Measurements from ENCODE around the gene HIGD1C. TPM values are rescaled to one million over a fixed set of nuclear protein-coding genes. Genes with fewer than 3 reads are reported as not detected.

HIGD1C gene
- total RNA-seq, 1 experiment from 2014 or later: not detected

GRCh38 chr12:50955697-50956096 lies 3.4 kb downstream of the HIGD1C start:
- Histone ChIP-seq H3K9me2 (ENCODE audit: insufficient read depth) (no peaks in the 10 kb centered on the region), H3K27me3 (ENCODE audit: insufficient read depth, low read depth) (no peaks in the 10 kb centered on the region), H3K79me2 (ENCODE audit: low read depth) (no peaks in the 10 kb centered on the region), H3K9me3 (ENCODE audit: insufficient read depth, low read depth) (no peaks in the 10 kb centered on the region), H2AFZ (no peak overlapping the region), H3K27ac (no peak overlapping the region), H3K4me1 (replicated peaks; ENCODE audit: insufficient read depth) (no peaks in the 10 kb centered on the region), H3K36me3 (ENCODE audit: low read depth) (no peaks in the 10 kb centered on the region), H3F3A (ENCODE audit: insufficient read depth, low read depth) (peaks cover 8% of the 10 kb centered on the region; the same call in 1 of the 2 replicates), H3K4me3 (no peak overlapping the region), H3K4me2 (no peak overlapping the region), H4K20me1 (ENCODE audit: insufficient read depth) (no peaks in the 10 kb centered on the region)
- intact Hi-C loops (cut with micrococcal nuclease; ENCODE audit: unreplicated experiment): no loop called here
- CTCF ChIA-PET: no interaction called here
- POLR2A ChIA-PET (ENCODE audit: unreplicated experiment): no interaction called here
- no peak for DNase-seq
- BruUV-seq (replicated peaks): no TSS peak
- TF ChIP-seq, protein P1, sequence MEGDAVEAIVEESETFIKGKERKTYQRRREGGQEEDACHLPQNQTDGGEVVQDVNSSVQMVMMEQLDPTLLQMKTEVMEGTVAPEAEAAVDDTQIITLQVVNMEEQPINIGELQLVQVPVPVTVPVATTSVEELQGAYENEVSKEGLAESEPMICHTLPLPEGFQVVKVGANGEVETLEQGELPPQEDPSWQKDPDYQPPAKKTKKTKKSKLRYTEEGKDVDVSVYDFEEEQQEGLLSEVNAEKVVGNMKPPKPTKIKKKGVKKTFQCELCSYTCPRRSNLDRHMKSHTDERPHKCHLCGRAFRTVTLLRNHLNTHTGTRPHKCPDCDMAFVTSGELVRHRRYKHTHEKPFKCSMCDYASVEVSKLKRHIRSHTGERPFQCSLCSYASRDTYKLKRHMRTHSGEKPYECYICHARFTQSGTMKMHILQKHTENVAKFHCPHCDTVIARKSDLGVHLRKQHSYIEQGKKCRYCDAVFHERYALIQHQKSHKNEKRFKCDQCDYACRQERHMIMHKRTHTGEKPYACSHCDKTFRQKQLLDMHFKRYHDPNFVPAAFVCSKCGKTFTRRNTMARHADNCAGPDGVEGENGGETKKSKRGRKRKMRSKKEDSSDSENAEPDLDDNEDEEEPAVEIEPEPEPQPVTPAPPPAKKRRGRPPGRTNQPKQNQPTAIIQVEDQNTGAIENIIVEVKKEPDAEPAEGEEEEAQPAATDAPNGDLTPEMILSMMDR (conservative IDR thresholded peaks at IDR 0.05): no peak
- no peak for TF ChIP-seq EZH2 (IDR thresholded peaks at IDR 0.05; ENCODE audit: low read depth)

DNA sequence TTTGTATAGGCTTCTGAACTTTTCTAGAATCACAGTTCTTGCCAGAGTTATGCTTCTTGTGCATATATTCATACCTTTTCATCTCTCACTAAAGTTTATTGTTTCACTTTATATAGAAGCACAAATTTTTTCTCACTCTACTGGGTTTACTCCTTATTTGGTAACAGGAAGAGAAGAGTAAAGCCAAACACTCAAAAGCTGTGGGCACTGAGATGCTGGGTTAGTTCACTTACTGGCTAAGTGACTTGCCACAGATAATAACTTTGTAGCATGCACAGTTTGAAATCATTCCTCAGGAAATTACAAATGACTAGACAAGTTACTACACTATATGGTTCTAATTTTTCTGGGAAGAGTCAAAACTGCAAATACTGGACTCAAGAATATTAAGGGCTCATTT lies 7.8 kb downstream of the HIGD1C start:
- Histone ChIP-seq H3F3A (ENCODE audit: insufficient read depth, low read depth) (peaks cover 8% of the 10 kb centered on the region; the same call in 1 of the 2 replicates), H3K79me2 (ENCODE audit: low read depth) (no peaks in the 10 kb centered on the region), H3K27me3 (ENCODE audit: insufficient read depth, low read depth) (no peaks in the 10 kb centered on the region), H4K20me1 (ENCODE audit: insufficient read depth) (no peaks in the 10 kb centered on the region), H3K36me3 (ENCODE audit: low read depth) (no peaks in the 10 kb centered on the region), H2AFZ (no peak overlapping the region), H3K27ac (no peak overlapping the region), H3K9me2 (ENCODE audit: insufficient read depth) (no peaks in the 10 kb centered on the region), H3K9me3 (ENCODE audit: insufficient read depth, low read depth) (no peaks in the 10 kb centered on the region), H3K4me3 (no peak overlapping the region), H3K4me1 (replicated peaks; ENCODE audit: insufficient read depth) (no peaks in the 10 kb centered on the region), H3K4me2 (no peak overlapping the region)
- TF ChIP-seq EZH2 (IDR thresholded peaks at IDR 0.05; ENCODE audit: low read depth): no peak
- TF ChIP-seq, protein P1 (conservative IDR thresholded peaks at IDR 0.05): no peak
- DNase-seq: no peak
- BruUV-seq (replicated peaks): no TSS peak
- ChIA-PET POLR2A (ENCODE audit: unreplicated experiment) (no interaction called here), CTCF (no interaction called here)
- intact Hi-C loops (cut with micrococcal nuclease; ENCODE audit: unreplicated experiment): no loop called here

DNA sequence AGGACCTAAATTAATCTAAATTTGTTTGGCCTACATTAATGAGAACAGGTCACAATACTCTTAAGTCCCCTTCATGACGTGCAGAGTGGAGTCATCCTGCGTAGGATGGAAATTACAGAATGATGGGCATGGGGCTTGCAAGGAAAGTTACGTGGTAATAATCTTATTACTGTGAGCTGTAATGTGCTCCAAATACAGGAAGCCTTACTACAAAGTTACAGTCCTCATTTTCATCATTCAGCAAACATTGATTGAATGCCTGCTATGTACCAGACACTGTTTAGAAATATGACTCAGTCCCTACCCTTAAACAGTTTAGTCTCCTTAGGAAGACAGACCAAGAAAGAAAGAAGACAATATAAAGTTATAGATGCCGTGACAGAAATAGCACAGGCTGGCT lies 9.4 kb downstream of the HIGD1C start:
- POLR2A ChIA-PET (ENCODE audit: unreplicated experiment): no interaction called here
- H2AFZ ChIP-seq: no peak overlapping the region
- H3K27ac ChIP-seq: no peak overlapping the region
- CTCF ChIA-PET: interaction anchor here (0.6 kb wide), 1 partner anchor 37 kb away, joined by 3 read pairs; no protein-coding TSS in a partner anchor
- H3K9me2 ChIP-seq (ENCODE audit: insufficient read depth): no peaks in the 10 kb centered on the region
- H3K4me3 ChIP-seq: no peak overlapping the region
- intact Hi-C loops (cut with micrococcal nuclease; ENCODE audit: unreplicated experiment): no loop called here
- H3K27me3 ChIP-seq (ENCODE audit: insufficient read depth, low read depth): no peaks in the 10 kb centered on the region
- H3K36me3 ChIP-seq (ENCODE audit: low read depth): no peaks in the 10 kb centered on the region
- no peaks in the 10 kb centered on the region for H4K20me1 ChIP-seq (ENCODE audit: insufficient read depth)
- no peaks in the 10 kb centered on the region for H3K9me3 ChIP-seq (ENCODE audit: insufficient read depth, low read depth)
- DNase-seq: no peak
- no peaks in the 10 kb centered on the region for H3K79me2 ChIP-seq (ENCODE audit: low read depth)
- no peak overlapping the region for H3K4me2 ChIP-seq
- H3F3A ChIP-seq (ENCODE audit: insufficient read depth, low read depth): peaks cover 8% of the 10 kb centered on the region; the same call in 1 of the 2 replicates
- no peaks in the 10 kb centered on the region for H3K4me1 ChIP-seq (replicated peaks; ENCODE audit: insufficient read depth)
- TF ChIP-seq, protein P1 (conservative IDR thresholded peaks at IDR 0.05): no peak
- no peak for TF ChIP-seq EZH2 (IDR thresholded peaks at IDR 0.05; ENCODE audit: low read depth)
- no TSS peak for BruUV-seq (replicated peaks)
